K562 (cell line): Measurements from ENCODE around the gene SCN1B. TPM values are rescaled to one million over a fixed set of nuclear protein-coding genes. Genes with fewer than 3 reads are reported as not detected.

Experiments
- ATAC-seq: fragments of 200-7000 bp; cut with Tn5 transposase; 3 replicates; pipeline ENCODE4 v1.9.1; 2020; ENCODE audit warnings: moderate library complexity
- BruUV-seq: library from RNA; stranded (reverse); fragments of 400-500 nt; replicated peaks from 2 replicates; lab custom pipeline; 2021; lab: Mats Ljungman, UMichigan
- CTCF ChIA-PET: fragments of 300-600 bp; formaldehyde crosslinking; extraction: SDS; loops from one replicate; lab custom pipeline; 2021; ENCODE audit warnings: low intra/inter-chr PET ratio; lab: Yijun Ruan, JAX
- POLR2A ChIA-PET: fragments of 300-600, 350-650 bp; sonication (Branson Sonifier 250); formaldehyde crosslinking; extraction: SDS; loops from one replicate; lab custom pipeline; 2021; ENCODE audit warnings: antibody characterized with exemption, inconsistent platforms; lab: Yijun Ruan, JAX
- DNase-seq, 4 experiments: peaks; one replicate each; pipeline versions ENCODE4 v3.0.0 to v3.0.0-alpha.2; 2011 to 2018; ENCODE audit warnings: low spot score in 3 of 4, mixed read lengths in 3 of 4; ENCODE audit errors: extremely low read depth in 1 of 4
- FAIRE-seq: peaks from 2 replicates; lab custom pipeline; 2011; peaks lifted over from hg19 to GRCh38; lab: Jason Lieb, UNC
- H2AFZ ChIP-seq: 2 replicates; pipeline ENCODE4 v1.6.0; 2011; ENCODE audit warnings: low read depth, low read length, control low read depth, inconsistent platforms
- H3K27ac ChIP-seq: fragments of 200-600 bp; 3 replicates; pipeline ENCODE4 v1.8.0; 2011; ENCODE audit warnings: low read depth, mild to moderate bottlenecking, control low read depth, inconsistent platforms, low read length, moderate library complexity, mixed read lengths; ENCODE audit errors: extremely low read depth
- H3K27me3 ChIP-seq, 2 experiments: fragments of 300-600 bp in 1 of 2; 2 replicates in 1 of 2; 3 replicates in 1 of 2; pipeline versions ENCODE4 v1.6.0 to v1.8.0; 2011; ENCODE audit warnings: inconsistent platforms in 2 of 2, low read length in 2 of 2, mild to moderate bottlenecking in 1 of 2, mixed read lengths in 1 of 2, moderate library complexity in 1 of 2; ENCODE audit not compliant: control insufficient read depth in 2 of 2, insufficient read depth in 2 of 2
- H3K36me3 ChIP-seq: fragments of 300-600 bp; 3 replicates; pipeline ENCODE4 v1.8.0; 2011; ENCODE audit warnings: mild to moderate bottlenecking, low read length, inconsistent platforms; ENCODE audit not compliant: control insufficient read depth, insufficient read depth
- H3K4me1 ChIP-seq, 2 experiments: fragments of 200-600 bp in 1 of 2; replicated peaks in 1 of 2; 2 replicates in 1 of 2; 3 replicates in 1 of 2; pipeline versions ENCODE4 v1.5.1 to v1.8.0; 2011; ENCODE audit warnings: inconsistent platforms in 2 of 2, low read length in 2 of 2, mild to moderate bottlenecking in 1 of 2, mixed read lengths in 1 of 2, moderate library complexity in 1 of 2; ENCODE audit not compliant: control insufficient read depth in 2 of 2, insufficient read depth in 2 of 2
- H3K4me2 ChIP-seq: 2 replicates; pipeline ENCODE4 v1.6.1; 2011; ENCODE audit warnings: low read length, control low read depth, inconsistent platforms, mixed read lengths; ENCODE audit not compliant: insufficient read depth
- H3K4me3 ChIP-seq: fragments of 200-600 bp; sonication (generic), shearing (Covaris generic); 2 replicates; pipeline ENCODE4 v1.5.1; 2016; ENCODE audit warnings: control low read depth, inconsistent platforms
- H3K79me2 ChIP-seq: fragments of 200-600 bp; 3 replicates; pipeline ENCODE4 v1.8.0; 2011; ENCODE audit warnings: low read length, inconsistent platforms; ENCODE audit not compliant: control insufficient read depth, insufficient read depth
- H3K9ac ChIP-seq, 2 experiments: 2 replicates each; pipeline versions ENCODE4 v1.6.0 to v1.6.1; 2011; ENCODE audit warnings: low read depth in 2 of 2, low read length in 2 of 2, control low read depth in 1 of 2, inconsistent platforms in 1 of 2, mild to moderate bottlenecking in 1 of 2, mixed read lengths in 1 of 2; ENCODE audit not compliant: insufficient read depth in 1 of 2
- H3K9me1 ChIP-seq: one replicate; pipeline ENCODE4 v1.6.0; 2011; ENCODE audit warnings: inconsistent platforms, mild to moderate bottlenecking, low read length, moderate library complexity; ENCODE audit not compliant: control insufficient read depth, insufficient read depth
- H3K9me3 ChIP-seq: replicated peaks from 2 replicates; pipeline ENCODE4 v1.5.1; 2011; ENCODE audit warnings: low read depth, low read length, inconsistent platforms; ENCODE audit not compliant: control insufficient read depth, insufficient read depth
- H4K20me1 ChIP-seq: replicated peaks from 2 replicates; pipeline ENCODE4 v1.6.1; 2011; ENCODE audit warnings: low read length, inconsistent platforms, mixed read lengths; ENCODE audit not compliant: control insufficient read depth, insufficient read depth
- PURB ChIP-seq: sonication (generic); formaldehyde crosslinking; IDR thresholded peaks from 2 replicates; pipeline ENCODE4 v1.9.0; 2021; ENCODE audit warnings: low read depth, mild to moderate bottlenecking, missing genetic modification reagents
- USF2 ChIP-seq: sonication (generic); formaldehyde crosslinking; IDR thresholded peaks from 2 replicates; pipeline ENCODE4 v1.5.0; 2020; ENCODE audit warnings: missing genetic modification reagents
- ZKSCAN1 ChIP-seq: fragments of 150-350 bp; IDR thresholded peaks from 2 replicates; pipeline ENCODE4 v1.6.1; 2016; ENCODE audit warnings: low read depth, low read length
- WGBS: fragments of 100-300 bp; shearing (Covaris generic); methylation state at CpG from one replicate; pipeline ENCODE4 v1.1.6; 2016; ENCODE audit warnings: low coverage, mixed read lengths; ENCODE audit not compliant: insufficient coverage; ENCODE audit errors: missing lambda C conversion rate; 5-methylcytosine and 5-hydroxymethylcytosine counted together
- in situ Hi-C: fragments of 300-500 bp; cut with MboI; formaldehyde crosslinking; loops from 4 replicates; pipeline ENCODE4 v1.15.0; 2018; ENCODE audit warnings: inconsistent platforms, mixed read lengths
- intact Hi-C: fragments of 100-400 bp; cut with micrococcal nuclease; formaldehyde crosslinking; loops from 2 replicates; pipeline ENCODE4 v1.14.2; 2022
- polyA plus RNA-seq, 8 experiments: library from polyadenylated mRNA; depleted of rRNA in 4 of 8; stranded (reverse) in 5 of 8; unstranded in 3 of 8; fragments of >200 nt; fragmentation: Nextera tagmentation in 2 of 8; fragmentation: Illumina TruSeq in 1 of 8; extraction: Ambion mirVana in 2 of 8; extraction: Trizol in 1 of 8; gene quantifications; 2 replicates each; pipeline versions ENCODE4 v1.2.1 to v1.2.3, GENCODE V29; 2011 to 2014; ENCODE audit warnings: inconsistent platforms in 1 of 8, missing spikeins in 1 of 8
- total RNA-seq, 7 experiments: library from RNA; depleted of rRNA in 6 of 7; stranded (reverse); fragments of >200 nt in 6 of 7; fragmentation: Illumina TruSeq in 2 of 7; extraction: Trizol in 2 of 7; gene quantifications; 2 replicates each; pipeline versions ENCODE4 v1.2.1 to v1.2.3, GENCODE V29; 2011 to 2021; ENCODE audit warnings: low replicate concordance in 1 of 7

The SCN1B gene
- total and polyA plus RNA-seq, 9 of the 15 experiments (the other 6 are each of a cell fraction or from before 2014, with no cell fraction given) = 0.03 to 2.5 (median 0.91) TPM

- ChIA-PET CTCF (no interaction called here), POLR2A (interaction anchor here (0.7 kb wide), 1 partner anchor 10 kb away, joined by 3 read pairs; no protein-coding TSS in a partner anchor)
- H3K4me1 ChIP-seq = peaks cover 0 to 7% of the 10 kb centered on the region in 2 experiments; a peak in 2 of 5 replicates
- WGBS = 37% methylated on average over 8 of the region's 8 CpGs
- H3K27ac ChIP-seq = no peak overlapping the region
- in situ Hi-C loops = no loop called here
- no peak overlapping the region for H3K4me2 ChIP-seq
- intact Hi-C loops = no loop called here
- no peak overlapping the region for H3K4me3 ChIP-seq
- no TSS peak for BruUV-seq
- H3K27me3 ChIP-seq = 0 out of 5 replicates have a peak, but pooled peaks cover 0 to 4% of the 10 kb centered on the region in 2 experiments
- no peaks in the 10 kb centered on the region for H3K9me3 ChIP-seq
- no peak overlapping the region for H3K9ac ChIP-seq
- H2AFZ ChIP-seq = no peak overlapping the region
- H3K36me3 ChIP-seq = no peaks in the 10 kb centered on the region
- no peaks in the 10 kb centered on the region for H4K20me1 ChIP-seq
- DNase-seq (no peak), FAIRE-seq (no peak), ATAC-seq (no peak)
- H3K9me1 ChIP-seq = no peaks in the 10 kb centered on the region
- TF ChIP-seq USF2 (no peak), ZKSCAN1 (peak; percentile 88), PURB (no peak)
- no peaks in the 10 kb centered on the region for H3K79me2 ChIP-seq
Measured at GRCh38 chr19:35052599-35053190, 22.4 kb downstream of the SCN1B start.
